GM12878 (cell line): ENCODE data around the gene SLC16A6.

ENCODE experiments used
- CEBPB ChIP-seq, 2 experiments: fragments of 150-350 bp in 1 of 2; IDR thresholded peaks; 2 replicates each; pipeline ENCODE4 v1.6.1; 2012 to 2014; ENCODE audit warnings: low read depth in 2 of 2, low read length in 2 of 2, borderline replicate concordance in 1 of 2, inconsistent platforms in 1 of 2
- CTCF ChIP-seq, 3 experiments: IDR thresholded peaks in 2 of 3; conservative IDR thresholded peaks in 1 of 3; 2 replicates each; pipeline ENCODE4 v1.5.1; 2011; ENCODE audit warnings: low read depth in 3 of 3, low read length in 3 of 3, mild to moderate bottlenecking in 3 of 3, control low read depth in 2 of 3, moderate library complexity in 2 of 3, inconsistent platforms in 1 of 3, mixed read lengths in 1 of 3; ENCODE audit not compliant: control insufficient read depth in 2 of 3, insufficient read depth in 1 of 3; ENCODE audit errors: extremely low read depth in 1 of 3
- EZH2 ChIP-seq: IDR thresholded peaks from 2 replicates; pipeline ENCODE4 v1.6.1; 2012; ENCODE audit warnings: low read depth, mild to moderate bottlenecking, control low read depth, inconsistent platforms, low read length, borderline replicate concordance; ENCODE audit not compliant: control insufficient read depth
- FOS ChIP-seq: IDR thresholded peaks from 3 replicates; pipeline ENCODE4 v1.6.1; 2011; ENCODE audit warnings: borderline replicate concordance; ENCODE audit not compliant: insufficient read length; ENCODE audit errors: extremely low read depth
- IKZF2 ChIP-seq, 2 experiments: fragments of 450-650 bp; IDR thresholded peaks; 2 replicates each; pipeline ENCODE4 v1.6.1; 2017; ENCODE audit warnings: mild to moderate bottlenecking in 2 of 2, moderate library complexity in 2 of 2
- POLR2AphosphoS5 ChIP-seq: IDR thresholded peaks from 2 replicates; pipeline ENCODE4 v1.6.1; 2011; ENCODE audit warnings: mild to moderate bottlenecking, low read length, inconsistent platforms
- RAD21 ChIP-seq: IDR thresholded peaks from 2 replicates; pipeline ENCODE4 v1.6.1; 2011; ENCODE audit warnings: mild to moderate bottlenecking, low read depth, low read length, moderate library complexity; ENCODE audit not compliant: insufficient read depth
- RB1 ChIP-seq: fragments of 450-650 bp; formaldehyde crosslinking; IDR thresholded peaks from 2 replicates; pipeline ENCODE4 v1.6.1; 2017; ENCODE audit warnings: mild to moderate bottlenecking, borderline replicate concordance
- RFX5 ChIP-seq: IDR thresholded peaks from 2 replicates; pipeline ENCODE4 v1.6.1; 2011; ENCODE audit warnings: low read depth, low read length, improper control_type of control experiment
- TAF1 ChIP-seq: IDR thresholded peaks from 2 replicates; pipeline ENCODE4 v1.6.1; 2011; ENCODE audit warnings: mild to moderate bottlenecking, low read depth, low read length, borderline replicate concordance
- USF2 ChIP-seq: IDR thresholded peaks from 2 replicates; pipeline ENCODE4 v1.6.1; 2011; ENCODE audit warnings: low read depth, low read length, improper control_type of control experiment, borderline replicate concordance
- TF ChIP-seq, protein P1 (sequence below): IDR thresholded peaks from 2 replicates; pipeline ENCODE4 v1.6.1; 2012; ENCODE audit warnings: mild to moderate bottlenecking, low read depth, low read length

- TF ChIP-seq CTCF (IDR thresholded peaks at IDR 0.05 in 2 of 3, conservative IDR thresholded peaks at IDR 0.05 in 1 of 3; ENCODE audit: control insufficient read depth in 2 of 3, extremely low read depth in 1 of 3, insufficient read depth in 1 of 3, low read depth in 3 of 3, low read length in 3 of 3) (no peak), RAD21 (no peak), RFX5 (no peak), POLR2AphosphoS5 (no peak), TAF1 (no peak), EZH2 (no peak), CEBPB (IDR thresholded peaks at IDR 0.05; ENCODE audit: borderline replicate concordance in 1 of 2, low read depth in 2 of 2, low read length in 2 of 2) (no peak), USF2 (no peak), RB1 (no peak), FOS (no peak), IKZF2 (IDR thresholded peaks at IDR 0.05) (peak; percentile 50 to 66; a peak in 3 of 4 replicates)
- TF ChIP-seq, protein P1, sequence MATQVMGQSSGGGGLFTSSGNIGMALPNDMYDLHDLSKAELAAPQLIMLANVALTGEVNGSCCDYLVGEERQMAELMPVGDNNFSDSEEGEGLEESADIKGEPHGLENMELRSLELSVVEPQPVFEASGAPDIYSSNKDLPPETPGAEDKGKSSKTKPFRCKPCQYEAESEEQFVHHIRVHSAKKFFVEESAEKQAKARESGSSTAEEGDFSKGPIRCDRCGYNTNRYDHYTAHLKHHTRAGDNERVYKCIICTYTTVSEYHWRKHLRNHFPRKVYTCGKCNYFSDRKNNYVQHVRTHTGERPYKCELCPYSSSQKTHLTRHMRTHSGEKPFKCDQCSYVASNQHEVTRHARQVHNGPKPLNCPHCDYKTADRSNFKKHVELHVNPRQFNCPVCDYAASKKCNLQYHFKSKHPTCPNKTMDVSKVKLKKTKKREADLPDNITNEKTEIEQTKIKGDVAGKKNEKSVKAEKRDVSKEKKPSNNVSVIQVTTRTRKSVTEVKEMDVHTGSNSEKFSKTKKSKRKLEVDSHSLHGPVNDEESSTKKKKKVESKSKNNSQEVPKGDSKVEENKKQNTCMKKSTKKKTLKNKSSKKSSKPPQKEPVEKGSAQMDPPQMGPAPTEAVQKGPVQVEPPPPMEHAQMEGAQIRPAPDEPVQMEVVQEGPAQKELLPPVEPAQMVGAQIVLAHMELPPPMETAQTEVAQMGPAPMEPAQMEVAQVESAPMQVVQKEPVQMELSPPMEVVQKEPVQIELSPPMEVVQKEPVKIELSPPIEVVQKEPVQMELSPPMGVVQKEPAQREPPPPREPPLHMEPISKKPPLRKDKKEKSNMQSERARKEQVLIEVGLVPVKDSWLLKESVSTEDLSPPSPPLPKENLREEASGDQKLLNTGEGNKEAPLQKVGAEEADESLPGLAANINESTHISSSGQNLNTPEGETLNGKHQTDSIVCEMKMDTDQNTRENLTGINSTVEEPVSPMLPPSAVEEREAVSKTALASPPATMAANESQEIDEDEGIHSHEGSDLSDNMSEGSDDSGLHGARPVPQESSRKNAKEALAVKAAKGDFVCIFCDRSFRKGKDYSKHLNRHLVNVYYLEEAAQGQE: no peak
Observed at GRCh38 chr17:68288375-68288774, 2.6 kb downstream of the SLC16A6 start.
